G401.6 (cell line): ENCODE measurements around the gene EMP2.

Experiments
- FAIRE-seq: peaks from 2 replicates; lab custom pipeline; 2012; peaks lifted over from hg19 to GRCh38; lab: Jason Lieb, UNC

Gene EMP2

GRCh38 chr16:10610499-10611184 is 30.2 kb upstream of the EMP2 start:
- no peak for FAIRE-seq

DNA sequence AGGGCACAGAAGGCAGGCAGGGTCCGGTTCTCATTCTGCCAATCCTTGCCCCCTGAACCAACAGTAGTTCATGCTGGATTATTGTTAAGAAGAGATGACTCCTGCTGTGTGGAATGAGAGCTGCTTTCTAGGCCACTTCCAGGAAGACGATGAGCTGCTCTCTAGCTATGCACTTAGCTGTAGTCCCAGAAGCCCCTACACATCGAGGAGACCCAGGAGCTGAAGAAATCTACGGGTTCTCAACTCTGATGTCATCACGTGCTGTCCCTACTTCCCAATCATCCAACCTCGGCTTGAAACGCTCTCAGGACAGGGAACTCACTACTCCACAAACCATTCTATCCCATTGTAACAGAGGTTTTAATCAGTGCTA is 29.0 kb upstream of the EMP2 start:
- no peak for FAIRE-seq

DNA sequence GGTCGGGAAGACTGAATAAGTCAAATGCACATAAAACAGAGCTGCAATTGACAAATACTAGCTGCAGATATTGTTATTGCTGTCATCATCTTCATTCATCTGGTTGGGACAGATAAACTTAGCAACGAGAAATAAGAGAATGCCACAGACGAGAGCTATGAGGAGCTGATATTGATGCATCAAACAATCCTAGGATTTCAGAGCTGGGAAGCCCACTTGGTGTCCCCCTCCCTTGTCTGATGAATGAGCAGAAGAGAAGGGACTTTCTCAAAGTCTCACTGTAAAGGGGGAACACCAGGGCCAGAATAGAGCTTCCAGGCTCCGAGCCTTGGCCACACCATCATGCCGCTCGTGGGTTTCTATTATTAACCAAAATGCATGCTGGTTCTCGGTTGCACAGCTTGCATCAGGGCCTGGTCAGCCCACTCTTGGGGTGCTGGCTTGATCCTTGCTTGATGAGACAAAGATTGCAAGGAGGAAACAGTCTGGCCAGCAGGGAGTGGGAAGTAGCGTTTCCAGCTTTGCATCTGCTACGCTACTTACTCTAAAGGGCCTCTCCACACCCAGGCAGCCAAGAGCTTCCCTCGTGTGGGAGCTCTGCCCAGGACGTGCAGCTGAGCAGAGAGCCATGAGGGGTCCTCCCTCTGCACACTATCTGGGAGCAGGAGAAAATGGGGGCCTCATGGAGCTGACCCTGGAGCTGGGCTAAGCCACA is 28.4 kb upstream of the EMP2 start:
- FAIRE-seq: no peak

DNA sequence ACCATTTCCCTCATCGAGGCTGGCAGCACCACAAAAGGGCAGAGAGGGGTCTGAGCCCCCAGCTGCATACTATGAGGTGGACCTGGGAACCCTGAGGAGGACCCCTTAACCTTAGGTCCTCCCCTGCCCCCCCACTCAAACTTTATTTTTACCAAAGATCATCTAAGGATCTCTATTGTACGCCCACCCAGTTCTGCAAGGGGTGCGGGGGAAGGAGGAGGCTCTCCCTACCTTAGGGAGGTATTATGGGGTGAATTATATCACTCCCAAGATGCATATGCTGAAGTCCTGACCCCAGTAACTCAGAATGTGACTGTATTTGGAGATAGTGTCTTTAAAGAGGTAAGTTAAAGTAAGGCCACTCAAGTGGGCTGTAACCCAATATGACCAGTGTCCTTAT is 26.8 kb upstream of the EMP2 start:
- no peak for FAIRE-seq

DNA sequence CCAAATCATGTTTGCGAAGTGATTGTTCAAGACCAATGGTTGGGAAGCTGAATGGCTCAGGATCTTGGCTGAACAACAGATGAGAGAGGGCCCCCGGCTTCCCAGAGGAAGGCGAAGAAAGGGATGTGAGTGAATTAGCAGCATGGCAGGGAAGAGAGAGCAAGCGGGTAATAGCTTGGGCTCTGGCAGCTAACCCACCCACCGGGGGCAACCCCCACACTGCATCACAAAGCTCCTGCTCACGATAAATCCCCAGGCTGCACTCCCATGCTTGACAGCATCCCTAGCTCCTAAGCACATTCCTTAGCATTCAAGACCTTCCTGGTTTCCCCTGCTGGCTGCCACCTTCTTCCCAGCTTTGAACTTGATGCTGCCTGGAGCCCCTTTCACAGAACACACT is 26.2 kb upstream of the EMP2 start:
- FAIRE-seq: no peak

GRCh38 chr16:10605636-10606035 is 25.2 kb upstream of the EMP2 start:
- FAIRE-seq: no peak

GRCh38 chr16:10601444-10602408 is 21.3 kb upstream of the EMP2 start:
- no peak for FAIRE-seq

- no peak for FAIRE-seq
Measured at GRCh38 chr16:10600782-10601443, 20.5 kb upstream of the EMP2 start.

DNA sequence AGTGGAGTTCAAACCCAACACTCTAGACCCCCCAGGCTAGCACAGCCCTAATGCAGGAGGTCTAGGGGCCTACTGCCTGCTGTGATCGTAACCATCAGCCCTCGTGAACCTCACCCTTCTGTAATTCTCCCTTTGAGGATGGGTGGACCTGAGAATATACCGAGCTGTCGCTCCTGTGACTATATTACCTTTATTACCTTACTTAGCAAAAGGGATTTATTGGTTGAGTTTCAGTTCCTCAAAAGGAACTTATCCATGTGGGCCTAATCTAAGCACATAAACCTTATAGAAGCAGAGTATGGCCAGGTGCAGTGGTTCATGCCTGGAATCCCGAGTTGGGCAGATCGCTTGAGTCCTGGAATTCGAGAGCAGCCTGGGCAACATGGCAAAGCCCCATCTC is 19.2 kb upstream of the EMP2 start:
- no peak for FAIRE-seq

- no peak for FAIRE-seq
Measured at GRCh38 chr16:10598157-10598556, 17.8 kb upstream of the EMP2 start.

- no peak for FAIRE-seq
Measured at GRCh38 chr16:10597187-10597601, 16.8 kb upstream of the EMP2 start.

GRCh38 chr16:10594312-10594950 is 14.0 kb upstream of the EMP2 start:
- no peak for FAIRE-seq

- no peak for FAIRE-seq
Measured at GRCh38 chr16:10592611-10593010, 12.2 kb upstream of the EMP2 start.

DNA sequence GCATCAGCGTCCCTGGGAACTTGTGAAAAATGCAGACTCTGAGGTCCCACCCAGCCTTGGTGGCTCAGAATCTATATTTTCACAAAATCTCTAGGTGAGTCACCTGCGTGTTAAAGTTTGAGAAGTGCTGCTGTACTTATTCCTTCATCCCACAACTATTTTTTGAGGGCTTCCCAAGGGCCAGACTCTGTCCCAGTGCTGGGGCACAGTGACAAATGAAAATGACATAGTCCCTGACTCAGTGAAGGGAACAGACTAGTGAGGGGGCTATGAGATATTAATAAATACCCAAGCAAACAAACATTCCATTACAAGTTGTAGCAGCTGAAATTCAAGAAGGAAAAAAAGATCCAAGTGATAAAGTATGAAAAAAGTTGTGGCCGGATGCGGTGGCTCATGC is 9.9 kb upstream of the EMP2 start:
- no peak for FAIRE-seq

DNA sequence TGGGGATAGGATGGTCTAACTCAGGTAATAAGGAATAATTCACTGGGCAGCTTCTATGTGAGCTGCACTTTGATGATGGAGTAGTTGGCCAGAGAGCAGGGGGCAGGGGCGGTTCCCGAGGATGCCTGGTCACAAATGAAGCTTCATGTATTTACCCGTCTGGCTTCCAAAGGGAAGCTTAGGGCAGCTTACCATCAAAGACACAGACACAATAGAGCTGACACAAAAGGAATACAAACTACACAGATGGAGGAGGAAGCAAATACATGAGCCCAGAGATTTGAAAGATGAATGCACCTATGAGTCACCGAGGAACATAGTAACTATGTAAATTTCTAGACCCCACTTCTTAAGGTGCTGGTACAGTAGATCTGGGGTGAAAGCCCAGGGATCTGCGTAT is 8.7 kb upstream of the EMP2 start:
- no peak for FAIRE-seq

GRCh38 chr16:10587622-10588021 is 7.2 kb upstream of the EMP2 start:
- FAIRE-seq: no peak

DNA sequence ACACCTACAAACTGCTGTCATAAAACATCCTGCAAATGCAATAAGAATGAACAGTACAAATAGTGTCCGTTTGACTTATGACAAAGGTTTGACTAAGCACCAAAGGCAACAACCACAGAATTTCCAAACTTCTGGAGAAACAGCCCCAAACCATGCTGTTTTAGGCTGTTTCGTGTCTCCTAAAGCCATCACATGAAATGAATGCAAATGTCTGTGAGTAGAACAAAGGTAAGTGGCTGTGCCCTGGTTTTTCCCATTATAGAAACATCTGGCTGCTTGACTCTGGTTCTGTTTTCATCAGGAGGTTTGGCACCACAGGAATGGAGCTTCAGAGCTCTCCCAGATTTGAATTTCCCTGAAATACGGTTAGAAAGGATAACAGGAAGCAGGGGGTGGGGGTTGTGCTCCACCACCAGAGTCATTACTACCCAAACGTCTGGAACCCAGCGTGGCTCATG is 4.6 kb upstream of the EMP2 start:
- no peak for FAIRE-seq

GRCh38 chr16:10583269-10583668 is 2.9 kb upstream of the EMP2 start:
- no peak for FAIRE-seq

DNA sequence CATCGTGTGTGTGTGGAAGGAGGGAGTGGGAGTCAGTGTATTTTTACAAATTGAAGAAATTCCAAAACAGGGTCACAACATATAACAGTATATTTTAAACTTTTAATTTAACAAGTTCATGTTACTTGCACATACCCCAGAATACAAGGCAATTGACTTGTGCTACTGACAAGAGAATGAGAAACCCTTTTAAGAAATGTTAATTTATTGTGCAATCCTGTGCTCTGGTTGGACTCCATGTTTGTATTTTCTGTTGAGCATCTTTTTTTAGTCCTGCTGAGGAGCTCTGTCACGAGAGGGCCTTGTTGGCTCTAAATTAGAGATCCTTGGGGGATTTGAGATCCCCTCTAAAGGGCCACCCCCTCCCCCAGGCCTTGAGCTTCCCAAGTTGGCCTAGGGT is 1.1 kb upstream of the EMP2 start:
- no peak for FAIRE-seq

- no peak for FAIRE-seq
Measured at GRCh38 chr16:10580883-10581247, 467 bp upstream of the EMP2 start.

DNA sequence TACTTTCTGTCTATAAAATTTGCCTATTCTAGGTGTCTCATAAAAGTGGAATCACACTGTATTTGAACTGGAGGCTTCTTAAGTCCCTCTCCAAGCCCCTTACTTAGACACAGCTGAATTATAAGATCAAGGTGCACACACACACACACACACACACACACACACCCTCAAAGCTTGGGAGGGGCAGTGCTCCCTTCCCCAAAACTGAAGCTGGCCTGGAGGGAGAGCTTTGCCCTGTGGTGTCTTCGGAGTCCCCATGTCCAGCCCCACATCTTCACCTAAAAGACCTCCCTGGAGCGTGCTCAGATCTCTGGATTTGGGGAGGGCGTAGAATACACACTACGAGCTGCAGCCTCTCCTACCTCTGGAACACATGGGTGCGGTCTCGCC is 828 bp downstream of the EMP2 start:
- no peak for FAIRE-seq
